ENCODE data around the gene ARSK.
A peak's percentile ranks its signal among the peaks of the same experiment; 100 is the strongest.

Gene ARSK

GRCh38 chr5:95554647-95555548 is at the start of gene ARSK, which contains the start of gene SKIC3:
TSS of gene ARSK (plus strand) at chr5:95555101. CDS start at chr5:95555279, 178 bp downstream.
TSS of gene SKIC3 (minus strand) at chr5:95554977. CDS start at chr5:95547150, 7,827 bp downstream.
- DNase-seq (ENCODE audit: low read depth), result peak; percentile 99

DNA sequence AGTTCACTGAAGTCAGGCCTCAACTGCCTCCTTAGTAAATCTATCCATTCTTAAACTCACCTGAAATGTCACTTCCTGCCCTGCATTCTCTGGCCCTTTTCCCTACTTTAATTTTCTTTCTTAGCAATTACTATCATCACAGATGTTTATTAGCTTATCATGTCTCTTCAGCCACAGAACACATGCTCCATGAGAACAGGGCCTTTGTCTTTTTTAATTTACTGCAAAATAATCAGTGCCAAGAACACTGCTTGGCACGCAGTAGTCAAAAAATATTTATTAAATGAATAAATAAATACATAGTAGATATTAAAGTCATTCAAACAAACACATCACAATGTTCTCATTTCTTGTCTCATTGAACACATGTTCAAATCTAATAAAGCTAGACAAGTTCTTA is 46.4 kb upstream of the ARSK start:
- no peak for DNase-seq (ENCODE audit: low read depth)

DNA sequence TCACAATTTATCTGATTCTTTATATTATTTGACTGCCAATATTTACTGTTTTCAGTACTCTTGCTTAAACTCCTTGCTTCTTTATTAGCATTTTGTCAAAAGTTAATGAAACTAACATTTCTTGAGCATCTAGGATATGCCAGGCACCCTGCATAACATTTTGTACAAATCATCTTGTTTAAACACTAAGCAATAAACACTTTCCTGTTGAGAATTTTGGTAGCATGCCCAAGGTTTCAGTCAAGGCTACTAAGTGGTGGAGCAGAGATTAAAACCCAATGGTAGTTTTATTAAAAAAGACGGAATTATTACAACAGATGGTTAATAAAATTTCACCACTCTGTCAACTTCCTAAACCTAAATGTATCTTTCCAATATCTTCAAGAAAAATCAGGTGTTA is 43.3 kb upstream of the ARSK start:
- no peak for DNase-seq (ENCODE audit: low read depth)

DNA sequence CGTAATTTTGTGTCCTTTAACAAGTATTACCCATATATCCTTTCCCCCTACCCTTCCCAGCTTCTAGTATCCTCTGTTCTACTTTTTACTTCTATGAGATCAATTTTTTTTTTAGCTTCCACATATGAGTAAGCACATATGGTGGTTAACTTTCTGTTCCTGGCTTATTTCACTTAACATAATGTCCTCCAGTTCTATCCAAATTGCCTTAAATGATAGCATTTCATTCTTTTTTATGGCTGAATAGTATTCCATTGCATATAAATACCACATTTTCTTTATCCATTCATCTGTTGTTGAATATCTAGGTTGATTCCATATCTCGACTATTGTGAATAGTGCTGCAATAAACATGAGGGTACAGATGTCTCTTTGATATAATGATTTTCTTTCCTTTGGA is 36.5 kb upstream of the ARSK start:
- DNase-seq (ENCODE audit: low read depth), result no peak

DNA sequence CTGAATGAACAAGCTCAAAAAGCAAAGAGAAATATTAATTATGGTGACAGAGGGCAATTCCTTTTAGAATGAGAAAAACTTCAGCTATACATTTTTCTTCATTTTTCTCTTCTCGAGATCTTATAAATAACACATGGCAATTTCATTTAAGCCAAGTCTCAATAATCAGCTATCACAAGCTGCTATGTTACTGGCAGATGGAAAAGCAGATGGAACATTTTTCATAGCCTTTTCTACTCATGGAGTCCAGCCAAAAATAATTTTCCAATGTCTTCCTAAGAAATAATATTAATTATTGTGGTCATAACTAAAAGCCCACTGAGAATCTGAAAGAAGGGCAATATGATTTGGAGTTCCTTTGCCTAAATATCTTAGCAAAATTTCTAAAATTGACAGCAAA is 35.8 kb upstream of the ARSK start:
- no peak for DNase-seq (ENCODE audit: low read depth)

GRCh38 chr5:95519681-95520080 is 35.2 kb upstream of the ARSK start:
- DNase-seq (ENCODE audit: low read depth), result no peak

DNA sequence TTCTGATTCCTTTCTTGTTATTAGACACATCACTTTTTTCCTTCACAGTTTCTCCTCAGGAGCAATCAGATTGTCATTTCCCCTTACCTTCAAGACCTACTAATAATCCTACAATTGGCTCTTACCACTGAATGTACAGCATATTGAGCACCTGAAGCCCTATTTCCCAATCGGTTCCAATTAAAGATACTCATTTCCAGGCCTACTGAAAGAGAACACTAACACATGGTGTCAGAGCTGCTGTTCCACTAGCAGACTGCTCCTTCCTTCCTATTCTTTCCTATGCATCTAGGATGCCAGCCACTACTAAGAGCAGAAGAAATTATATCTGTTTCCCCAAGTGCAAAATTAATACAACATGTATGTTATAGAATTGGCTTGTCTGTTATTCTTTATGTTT is 34.7 kb upstream of the ARSK start:
- no peak for DNase-seq (ENCODE audit: low read depth)

DNA sequence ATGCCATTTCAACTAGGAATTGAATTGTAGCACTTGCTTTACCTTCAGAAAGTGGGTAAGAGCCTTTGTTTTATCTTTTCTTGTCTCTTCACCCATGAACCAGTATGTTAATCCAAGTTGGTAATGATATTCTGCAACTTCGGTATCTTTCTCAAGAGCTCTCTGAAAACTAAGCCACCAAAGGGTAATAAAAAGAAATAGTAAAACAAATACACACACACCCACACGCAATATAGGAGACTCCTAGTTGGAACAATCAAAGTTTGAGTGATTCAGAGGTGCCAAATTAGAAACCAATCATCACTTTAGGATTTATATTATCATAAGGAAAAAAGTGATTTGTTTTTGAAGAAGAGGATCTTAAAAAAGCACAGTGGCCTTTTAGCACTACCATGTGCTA is 30.5 kb upstream of the ARSK start:
- DNase-seq (ENCODE audit: low read depth), result no peak

DNA sequence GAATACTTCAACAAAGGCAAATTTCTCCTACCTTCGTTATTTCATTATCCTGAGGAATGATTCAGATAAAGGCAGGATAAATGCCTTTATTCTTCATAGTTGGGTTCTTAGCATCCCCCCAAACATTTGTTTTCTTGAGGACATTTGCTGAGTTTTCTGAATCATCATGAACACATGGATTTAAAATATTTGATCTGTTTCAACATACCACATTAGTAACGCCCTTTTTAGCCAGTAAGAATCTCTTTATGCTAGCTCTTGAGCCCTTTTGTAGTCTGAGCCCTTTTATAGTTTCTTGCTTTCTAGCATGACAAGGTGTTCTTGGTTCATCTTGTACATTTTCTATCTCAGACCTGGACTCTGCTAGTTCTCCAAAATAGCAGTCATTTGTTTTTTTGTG is 28.0 kb upstream of the ARSK start:
- DNase-seq (ENCODE audit: low read depth), result peak; percentile 20

GRCh38 chr5:95528565-95528964 is 26.3 kb upstream of the ARSK start:
- no peak for DNase-seq (ENCODE audit: low read depth)

DNA sequence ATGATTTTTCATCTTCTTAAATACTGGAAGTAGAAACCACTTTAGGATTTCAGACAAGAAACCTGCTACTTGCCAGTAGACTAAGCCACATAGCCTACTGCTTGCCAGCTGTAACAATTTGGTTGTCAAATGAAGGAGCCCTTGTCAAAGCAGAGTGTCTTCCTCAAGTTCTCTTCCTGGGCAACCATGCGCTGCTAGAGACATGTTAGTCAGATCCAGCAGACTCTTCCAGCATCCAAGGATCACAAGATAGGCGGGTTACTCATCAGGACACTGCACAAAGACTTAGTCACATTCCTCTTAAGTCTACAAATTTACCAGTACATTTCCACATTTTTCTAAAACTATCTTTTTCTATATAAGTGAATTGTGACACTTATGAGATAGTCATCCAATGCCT is 24.5 kb upstream of the ARSK start:
- peak; percentile 94 for DNase-seq (ENCODE audit: low read depth)

DNA sequence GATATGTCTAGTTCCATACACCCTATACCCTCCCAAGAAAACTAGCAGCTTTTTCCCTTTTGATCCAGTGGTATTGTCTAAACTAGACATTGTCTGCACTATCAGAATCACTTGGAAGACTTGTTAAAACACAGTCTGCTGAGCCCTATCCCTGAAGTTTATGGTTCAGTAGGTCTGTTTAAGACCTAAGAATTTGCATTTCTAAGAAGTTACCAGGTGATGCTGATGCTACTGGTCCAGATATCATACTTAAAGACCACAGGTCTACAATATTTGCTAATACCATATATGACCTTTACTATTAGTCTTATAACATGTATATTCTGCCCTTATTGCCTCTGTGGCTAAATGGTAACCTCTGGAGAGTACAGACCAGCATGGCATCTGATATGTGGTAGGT is 23.4 kb upstream of the ARSK start:
- no peak for DNase-seq (ENCODE audit: low read depth)

DNA sequence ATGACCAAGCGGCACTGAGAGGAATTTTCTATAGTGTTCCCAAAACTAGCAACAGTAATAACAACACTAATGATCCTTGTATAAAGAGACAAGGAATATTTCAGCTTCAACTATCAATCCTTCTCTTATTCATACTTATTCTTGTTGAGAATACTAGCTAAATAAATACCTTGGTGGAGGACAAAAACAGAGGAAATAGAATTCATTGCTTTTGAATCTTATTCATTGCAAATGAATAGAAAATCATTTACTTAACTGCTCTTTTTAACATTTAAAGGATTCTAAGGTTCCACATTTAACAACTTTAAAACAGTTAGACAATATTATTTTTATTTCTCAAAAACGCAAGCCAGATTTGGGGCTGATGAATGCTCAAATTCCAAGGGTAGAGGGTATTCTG is 22.5 kb upstream of the ARSK start:
- DNase-seq (ENCODE audit: low read depth), result no peak

DNA sequence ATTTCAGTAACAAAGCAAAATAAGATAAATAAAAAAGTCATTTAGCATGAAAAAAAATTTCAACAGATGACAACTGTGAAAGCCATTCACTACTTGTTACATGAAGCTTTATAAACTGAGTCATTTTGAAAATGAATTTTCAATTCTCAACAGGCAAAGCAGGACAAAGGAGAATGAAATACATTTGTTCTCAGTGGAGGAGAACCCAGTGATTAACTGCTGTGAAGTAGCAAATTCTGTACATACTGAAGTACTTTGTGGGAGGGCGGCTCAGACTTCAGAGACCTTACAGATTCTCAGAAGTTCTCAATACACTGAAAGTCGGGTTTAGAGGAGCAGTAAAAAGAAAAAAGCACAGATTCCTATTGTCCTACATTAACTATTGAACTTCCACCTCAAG is 21.8 kb upstream of the ARSK start:
- DNase-seq (ENCODE audit: low read depth), result no peak

GRCh38 chr5:95533761-95534160 is 21.1 kb upstream of the ARSK start:
- no peak for DNase-seq (ENCODE audit: low read depth)

DNA sequence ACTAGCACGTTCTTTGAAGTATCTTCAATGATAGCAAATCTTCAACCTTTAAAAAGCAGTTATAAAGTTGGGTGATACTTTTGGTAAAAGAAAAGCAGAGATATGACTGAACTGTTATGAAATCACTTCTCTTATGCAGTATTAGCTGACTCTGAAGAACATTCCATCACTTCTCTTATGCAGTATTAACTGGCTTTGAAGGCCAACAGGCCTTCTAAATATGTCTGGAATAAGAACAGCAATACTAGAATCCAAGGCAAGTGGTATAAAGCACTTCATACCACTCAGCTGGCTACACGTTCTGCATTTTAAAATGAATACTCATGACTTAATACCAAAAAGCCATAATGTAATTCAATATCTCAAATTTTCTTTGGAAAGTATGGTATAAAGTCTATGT is 17.4 kb upstream of the ARSK start:
- DNase-seq (ENCODE audit: low read depth), result no peak

DNA sequence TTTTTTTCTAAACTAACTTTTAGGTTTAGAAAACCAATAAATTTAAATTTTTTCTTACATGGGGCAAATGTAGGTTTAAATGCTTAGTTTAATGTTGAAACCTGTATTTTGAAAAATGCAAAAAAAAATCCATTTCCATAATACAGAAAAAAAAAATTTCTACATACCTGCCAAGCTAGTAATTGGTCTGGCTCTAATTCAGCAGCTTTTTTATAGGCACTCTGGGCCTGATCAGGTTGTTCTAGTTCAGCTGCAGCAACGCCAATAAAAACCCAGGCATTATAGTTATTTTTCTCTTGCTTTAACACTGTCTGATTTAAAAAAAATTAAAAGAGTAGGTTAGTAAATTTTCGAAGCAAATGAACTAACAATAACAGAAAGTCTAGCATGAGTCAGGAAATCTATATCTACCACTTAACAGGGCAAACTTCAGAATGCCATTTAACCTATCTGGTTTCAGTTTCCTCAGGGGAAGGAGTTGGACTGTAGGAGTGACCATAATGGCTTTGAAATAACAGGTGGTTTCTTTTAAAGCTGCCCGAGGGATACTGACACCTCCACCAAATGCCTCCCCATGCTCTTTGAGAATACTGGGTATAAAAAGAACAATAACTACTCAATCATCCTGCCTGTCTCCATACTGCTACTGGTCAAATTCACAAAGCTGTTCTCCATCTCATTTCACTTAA is 11.7 kb upstream of the ARSK start:
- peak; percentile 9 for DNase-seq (ENCODE audit: low read depth)

- no peak for DNase-seq (ENCODE audit: low read depth)
These were observed 5.9 kb upstream of the ARSK start for GRCh38 chr5:95549030-95549429.

GRCh38 chr5:95554331-95554646 is 612 bp upstream of the ARSK start:
- DNase-seq (ENCODE audit: low read depth), result no peak

DNA sequence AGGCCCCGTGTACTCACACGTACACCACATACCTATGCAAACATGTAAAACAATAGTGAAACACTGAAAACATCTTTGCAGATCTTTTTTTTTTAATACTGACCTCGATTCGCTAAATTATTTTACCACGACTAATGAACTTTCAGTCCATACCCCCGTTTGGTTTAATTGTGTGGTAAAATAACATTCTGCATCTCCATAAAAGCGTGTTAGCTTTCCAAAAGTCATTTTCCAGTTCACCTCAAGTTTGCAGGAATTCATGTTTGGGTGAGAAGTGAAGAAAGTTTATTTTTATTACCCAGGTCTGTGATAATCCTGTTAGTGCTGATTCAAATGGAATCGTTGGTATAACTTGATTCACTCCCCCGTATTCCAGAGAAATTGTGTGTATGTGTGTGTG is 652 bp downstream of the ARSK start:
- no peak for DNase-seq (ENCODE audit: low read depth)

GRCh38 chr5:95557841-95558240 is 2.9 kb downstream of the ARSK start:
- no peak for DNase-seq (ENCODE audit: low read depth)

DNA sequence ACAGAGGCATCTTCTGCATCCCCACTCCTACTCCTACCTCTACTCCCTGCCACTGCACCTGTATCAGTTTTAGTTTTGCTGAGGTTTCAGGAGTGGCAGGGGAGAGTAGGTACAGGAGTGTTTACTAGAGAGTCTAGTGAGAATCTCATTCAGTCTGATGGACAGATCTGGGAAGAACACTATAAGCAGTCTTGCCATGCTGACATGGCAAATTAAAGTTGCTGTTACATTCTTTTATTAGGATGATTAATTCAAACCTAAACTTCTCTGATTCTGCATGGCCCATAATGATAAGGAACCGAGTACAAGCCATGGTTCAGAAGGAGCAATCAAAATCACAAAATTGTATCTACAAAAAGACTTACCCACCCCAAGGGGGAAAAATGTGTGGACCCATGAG is 7.4 kb downstream of the ARSK start:
- DNase-seq (ENCODE audit: low read depth), result no peak

DNA sequence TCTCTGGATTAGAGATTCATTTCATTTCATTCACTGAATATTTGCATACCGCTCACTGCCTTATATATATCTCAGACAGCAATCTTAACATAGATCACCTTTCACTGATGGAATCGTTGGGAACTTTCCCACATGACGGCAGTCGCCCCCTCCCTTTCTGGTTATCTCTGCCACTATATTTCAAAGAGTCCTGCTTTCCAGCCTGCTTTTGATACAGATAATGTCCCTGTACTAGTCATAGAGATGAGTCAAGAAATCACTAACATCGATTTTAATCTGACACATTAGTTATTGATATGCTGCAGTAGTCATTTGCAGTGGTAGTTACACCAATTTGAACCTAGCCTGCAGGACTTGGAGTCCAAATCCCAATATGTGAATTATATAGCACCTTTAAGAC is 8.5 kb downstream of the ARSK start:
- no peak for DNase-seq (ENCODE audit: low read depth)

- DNase-seq (ENCODE audit: low read depth), result no peak
These were observed 9.5 kb downstream of the ARSK start for GRCh38 chr5:95564450-95564849.

Data from ELR (cell line).